Aortic smooth muscle cell (primary cell): ENCODE results near the gene POU3F2. TPM values are rescaled to one million over a fixed set of nuclear protein-coding genes. Genes with fewer than 3 reads are reported as not detected.

Source experiments
- total RNA-seq: library from RNA; depleted of rRNA; stranded (reverse); fragments of >200 nt; gene quantifications from 2 replicates; pipeline ENCODE4 v1.2.3, GENCODE V29; 2014

Gene POU3F2
- total RNA-seq = under 0.01 TPM in 1 of 2 replicates, not detected in the other

GRCh38 chr6:98834060-98835031 lies at the start of gene POU3F2:
POU3F2 (plus strand) TSS chr6:98834574; CDS start chr6:98834874, 300 bp downstream.

Other genes with a start within 250 kb of the POU3F2 start
- 9.9 and 13.2 TPM in 2 replicates for gene FBXL4, start 113.4 kb downstream of the POU3F2 start, total RNA-seq